ENCODE results near the gene EMC1.
"Not testable (repeated sequence)": the region's sequence is repeated elsewhere in the genome, so short reads cannot be mapped to it uniquely, and the experiment has no call there.

The EMC1 gene

DNA sequence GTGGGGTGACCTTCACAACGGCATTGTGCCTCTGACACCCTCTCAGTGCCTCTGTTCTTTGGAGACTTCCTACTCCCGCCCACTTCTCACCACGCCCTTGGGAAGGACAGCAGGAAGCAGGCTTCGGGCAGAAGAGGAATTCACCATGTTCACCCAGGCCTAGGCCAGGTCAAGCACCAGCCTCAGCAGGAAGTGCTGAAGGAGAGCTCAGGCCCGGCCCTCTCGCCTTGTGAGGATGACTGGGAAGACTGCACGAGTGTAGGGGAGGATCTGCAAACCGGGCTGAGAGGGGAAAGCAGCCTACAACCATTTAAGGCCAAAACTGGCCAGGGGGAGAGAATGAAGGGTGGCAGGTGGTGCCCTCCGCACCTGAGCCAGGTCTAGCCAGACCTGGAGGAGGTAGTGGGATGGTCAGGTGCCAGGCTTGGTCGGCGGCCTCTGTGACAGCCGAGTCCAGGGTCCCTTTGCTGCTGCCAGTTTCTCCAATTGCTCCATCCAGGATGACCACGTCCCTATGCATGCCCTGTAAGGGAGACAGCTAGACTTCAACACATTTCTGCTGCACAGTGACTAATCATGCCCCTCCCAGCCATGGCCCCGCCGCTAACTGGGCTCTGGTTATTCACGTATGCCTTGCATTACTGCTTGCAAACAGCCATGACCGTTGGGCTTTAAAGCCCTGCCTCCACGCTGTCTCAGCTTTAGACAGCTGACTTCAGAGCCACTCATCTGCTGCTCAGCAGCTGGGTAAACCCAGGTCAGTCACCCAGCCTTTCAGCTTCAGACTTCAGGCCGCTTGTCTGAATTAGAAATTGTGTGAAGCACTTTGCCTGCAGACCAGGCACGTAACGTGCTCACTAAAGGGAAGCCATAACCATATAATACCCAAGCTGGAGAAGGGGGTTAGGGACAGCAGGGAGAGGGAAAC, 9.2 kb upstream of the EMC1 start:
- FAIRE-seq: no peak

DNA sequence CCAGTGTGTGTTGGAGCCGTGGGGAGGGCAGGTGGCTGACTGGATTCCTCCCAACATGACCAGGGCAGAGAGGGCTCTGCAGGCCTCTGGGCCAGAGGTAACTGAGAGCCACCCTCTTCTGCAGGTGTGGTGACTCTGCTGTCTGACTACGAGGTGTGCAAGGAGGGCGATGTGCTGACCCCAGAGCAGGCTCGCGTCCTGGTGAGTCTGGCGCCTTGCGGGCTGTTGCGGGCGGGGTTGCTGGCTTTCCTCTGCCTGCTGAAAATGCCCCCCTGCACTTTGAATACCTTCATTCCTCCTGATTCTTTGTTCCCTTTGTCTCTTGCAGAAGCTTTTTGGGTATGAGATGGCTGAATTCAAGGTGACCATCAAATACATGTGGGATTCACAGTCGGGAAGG, 7.0 kb upstream of the EMC1 start:
- FAIRE-seq: no peak

DNA sequence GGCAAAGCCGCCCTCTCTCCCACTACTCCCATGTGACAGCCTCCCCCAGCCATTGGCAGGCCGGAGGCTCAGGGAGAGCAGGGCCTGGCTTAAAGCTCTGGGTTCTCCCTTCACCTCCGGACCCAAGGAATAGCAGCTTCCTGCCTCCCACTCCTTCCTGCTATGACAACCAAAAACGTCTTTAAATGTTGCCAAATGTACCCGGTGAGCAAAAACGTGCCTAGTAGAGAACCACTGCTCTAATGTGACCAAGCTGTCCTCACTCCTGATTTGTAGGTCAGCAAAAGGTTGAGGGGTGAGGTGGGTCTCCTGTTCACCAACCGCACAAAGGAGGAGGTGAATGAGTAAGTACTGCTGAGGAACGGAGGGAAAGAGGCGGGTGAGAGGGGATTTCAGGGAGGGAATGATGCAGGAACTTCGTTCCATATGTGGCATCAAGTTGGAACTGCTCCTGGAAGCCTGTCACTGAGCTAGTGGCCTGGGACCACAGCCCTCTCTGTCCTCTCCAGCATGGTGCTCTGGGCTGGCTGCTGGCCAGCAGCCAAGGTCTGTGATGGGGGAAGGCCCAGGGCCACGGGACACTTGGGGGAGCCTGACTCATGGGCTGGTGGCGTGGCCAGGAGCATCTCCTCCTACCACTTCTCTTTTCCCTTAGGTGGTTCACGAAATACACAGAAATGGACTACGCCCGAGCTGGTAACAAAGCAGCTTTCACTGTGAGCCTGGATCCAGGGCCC, 6.0 kb upstream of the EMC1 start:
- no peak for FAIRE-seq

DNA sequence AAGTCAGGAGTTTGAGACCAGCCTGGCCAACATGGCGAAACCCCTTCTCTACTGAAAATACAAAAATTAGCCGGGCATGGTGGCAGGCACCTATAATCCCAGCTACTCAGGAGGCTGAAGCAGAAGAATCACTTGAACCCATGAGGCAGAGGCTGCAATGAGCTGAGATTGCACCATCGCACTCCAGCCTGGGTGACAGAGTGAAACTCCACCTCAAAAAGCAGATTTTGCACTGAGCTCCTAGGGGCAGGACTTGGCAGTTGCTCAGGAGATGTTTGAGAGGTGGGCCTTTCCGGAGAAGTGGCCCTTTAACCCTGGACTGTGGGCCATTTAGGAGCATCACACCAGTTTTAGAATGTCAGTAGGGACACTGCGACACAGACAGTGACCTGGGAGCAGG, 5.0 kb upstream of the EMC1 start:
- not testable (repeated sequence) for FAIRE-seq

DNA sequence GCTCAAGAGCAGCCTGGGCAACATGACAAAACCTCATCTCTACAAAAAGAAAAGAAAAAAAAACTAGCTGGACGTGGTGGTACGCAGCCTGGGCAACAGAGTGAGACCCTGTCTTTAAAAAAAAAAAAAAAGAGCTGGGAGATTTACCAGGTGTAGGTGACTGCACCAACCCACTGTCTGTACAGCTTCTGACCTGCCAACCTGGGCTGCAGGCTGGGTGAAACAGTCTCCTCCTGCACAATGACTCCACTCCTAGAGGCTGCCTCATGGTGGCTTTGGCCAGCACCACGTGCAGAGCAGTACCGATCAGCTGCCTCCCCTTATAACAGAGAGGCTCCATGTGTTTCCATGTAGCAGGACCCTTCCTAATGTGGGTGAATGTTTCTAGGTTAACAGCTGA, 4.0 kb upstream of the EMC1 start:
- no peak for FAIRE-seq

DNA sequence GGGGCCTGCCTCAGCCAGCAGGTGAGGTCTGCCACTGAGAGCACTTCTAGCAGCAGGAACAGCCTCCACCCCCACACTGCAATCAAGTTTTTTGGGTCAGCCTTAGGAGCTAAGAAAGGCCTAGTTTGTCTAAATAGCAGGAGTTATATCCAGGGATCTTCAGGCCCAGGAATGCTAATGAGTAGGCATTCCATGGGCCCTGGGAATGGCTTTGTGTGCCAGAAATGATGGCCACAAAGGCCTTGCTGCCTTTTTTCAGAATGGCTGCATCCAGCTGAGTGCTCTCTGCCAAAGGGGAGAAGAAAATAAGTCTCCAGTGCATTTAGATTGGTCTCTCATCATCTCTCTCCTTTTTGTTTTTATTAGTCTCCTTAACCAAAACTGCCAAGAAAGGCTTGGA, 3.1 kb upstream of the EMC1 start:
- no peak for FAIRE-seq

DNA sequence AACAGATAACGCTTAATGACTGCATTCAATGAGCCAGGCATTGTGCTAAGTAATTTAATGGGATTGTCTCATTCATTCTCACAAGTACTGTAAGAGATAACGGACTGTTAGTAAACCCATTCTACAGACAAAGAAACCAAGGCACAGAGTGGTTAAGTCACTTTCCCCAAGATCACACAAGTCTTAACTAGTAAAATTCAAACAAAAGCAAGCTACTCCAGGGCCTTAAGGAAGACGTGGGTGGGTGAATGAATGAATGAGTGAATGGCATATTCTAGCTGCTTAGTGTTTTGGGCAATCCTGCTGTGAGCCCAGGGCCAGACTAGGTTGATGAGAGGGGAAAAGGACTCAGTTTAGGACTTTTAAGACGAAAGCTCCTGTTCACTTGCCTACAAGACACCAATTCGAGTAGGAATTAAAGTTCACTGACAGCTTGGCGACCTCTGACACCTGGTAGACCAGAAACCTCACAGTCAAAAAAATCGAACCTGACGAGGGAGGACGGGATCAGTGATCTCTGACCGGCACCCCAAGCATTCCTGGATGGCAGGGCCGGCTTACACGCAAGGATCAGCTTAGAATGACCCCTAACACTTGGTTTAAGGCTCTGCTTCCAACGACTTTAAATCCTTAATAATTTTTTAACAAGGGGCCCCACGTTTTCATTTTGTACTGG, 557 bp downstream of the EMC1 start:
- no peak for FAIRE-seq

DNA sequence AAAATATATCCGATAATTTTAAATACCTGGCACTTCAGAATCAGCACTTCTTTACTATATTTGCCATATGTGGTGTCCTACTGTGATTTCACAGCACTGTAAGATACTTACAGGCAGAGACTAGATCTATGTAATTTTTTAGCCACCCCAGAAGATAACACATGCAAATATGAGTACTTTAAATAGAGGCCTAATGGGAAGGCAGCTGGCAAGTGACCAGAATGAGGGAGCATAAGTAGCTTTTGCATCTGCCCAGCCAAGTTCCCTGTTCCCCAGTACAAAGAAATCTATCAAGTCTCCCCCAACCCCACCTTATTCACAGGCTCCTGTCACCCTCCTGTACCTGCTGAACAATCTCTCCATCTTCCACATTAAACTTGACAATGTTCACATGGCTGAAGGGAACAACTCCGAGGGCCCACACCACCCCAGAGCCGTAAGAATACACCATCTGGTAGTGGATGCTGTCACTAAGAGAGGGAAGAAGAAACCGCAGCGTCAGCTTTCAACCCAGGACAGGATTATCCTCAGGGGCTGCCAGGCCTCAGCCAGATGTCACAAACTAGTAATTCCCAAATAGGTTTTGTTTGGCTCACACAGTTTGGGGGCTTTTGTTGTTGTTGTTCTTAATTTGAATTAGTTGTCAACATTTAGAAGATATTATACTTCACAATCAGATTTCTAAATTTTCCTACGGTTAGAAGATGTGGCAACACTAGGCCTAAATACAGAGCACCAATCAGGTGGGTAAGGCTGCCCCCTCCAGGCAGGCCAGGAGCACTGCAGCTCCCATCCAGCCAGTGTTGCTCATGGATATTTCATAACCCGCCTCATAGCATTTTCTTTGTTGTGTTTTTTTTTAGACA, 10.4 kb downstream of the EMC1 start:
- peak; percentile 73 for FAIRE-seq

DNA sequence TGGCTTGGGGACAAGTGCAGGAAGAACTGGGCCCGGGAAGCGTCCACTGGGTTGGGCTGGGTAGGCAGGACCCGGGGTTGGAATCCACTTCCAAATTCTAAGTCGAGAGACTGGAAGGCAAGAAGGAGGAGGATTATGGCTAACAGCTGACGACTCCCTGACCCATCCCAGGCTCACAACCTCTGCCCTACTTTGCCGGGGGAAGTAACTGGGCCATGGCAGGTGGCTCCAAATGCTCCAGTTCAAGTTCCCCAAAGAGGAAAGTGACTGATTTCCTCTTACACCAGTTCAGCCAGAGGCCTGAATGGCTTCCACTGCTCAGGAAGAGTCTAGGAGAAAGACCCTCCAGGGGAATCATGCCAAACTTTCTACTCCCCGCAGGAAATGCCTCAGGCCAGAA, 11.4 kb downstream of the EMC1 start:
- no peak for FAIRE-seq

DNA sequence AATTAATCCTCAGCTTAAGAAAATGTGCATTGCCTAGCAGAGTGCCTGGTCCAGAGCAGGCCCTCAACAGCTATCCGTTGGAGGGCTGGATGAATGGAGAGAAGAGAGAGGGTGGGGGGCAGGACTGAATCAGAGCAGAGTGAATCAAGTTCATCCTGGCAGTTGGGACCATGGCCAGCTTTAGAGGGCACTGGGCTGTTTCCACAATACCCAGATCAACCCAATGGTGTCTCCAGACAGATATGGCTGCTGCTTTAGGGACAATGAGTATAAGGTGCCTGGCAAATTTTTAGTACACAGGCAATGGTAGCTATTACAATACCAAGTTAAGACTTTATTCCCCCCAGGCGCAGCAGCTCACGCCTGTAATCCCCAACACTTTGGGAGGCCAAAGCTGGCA, 17.1 kb downstream of the EMC1 start:
- FAIRE-seq: no peak

DNA sequence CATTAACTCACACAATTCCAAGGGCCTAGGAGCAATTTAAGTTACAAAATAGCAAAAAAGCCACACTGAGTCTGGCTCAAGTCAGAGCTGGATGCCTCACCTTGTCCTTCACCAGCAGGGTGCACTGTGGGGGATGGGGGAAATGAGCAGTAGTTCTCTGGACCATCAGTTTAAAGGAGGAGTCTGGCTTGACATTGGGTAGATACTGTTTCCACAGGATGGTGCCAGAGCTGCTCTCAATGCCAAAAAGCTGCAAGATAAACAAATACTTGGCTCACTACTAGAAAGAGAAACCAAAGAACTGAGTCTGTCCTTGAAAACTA, 18.8 kb downstream of the EMC1 start:
- no peak for FAIRE-seq

DNA sequence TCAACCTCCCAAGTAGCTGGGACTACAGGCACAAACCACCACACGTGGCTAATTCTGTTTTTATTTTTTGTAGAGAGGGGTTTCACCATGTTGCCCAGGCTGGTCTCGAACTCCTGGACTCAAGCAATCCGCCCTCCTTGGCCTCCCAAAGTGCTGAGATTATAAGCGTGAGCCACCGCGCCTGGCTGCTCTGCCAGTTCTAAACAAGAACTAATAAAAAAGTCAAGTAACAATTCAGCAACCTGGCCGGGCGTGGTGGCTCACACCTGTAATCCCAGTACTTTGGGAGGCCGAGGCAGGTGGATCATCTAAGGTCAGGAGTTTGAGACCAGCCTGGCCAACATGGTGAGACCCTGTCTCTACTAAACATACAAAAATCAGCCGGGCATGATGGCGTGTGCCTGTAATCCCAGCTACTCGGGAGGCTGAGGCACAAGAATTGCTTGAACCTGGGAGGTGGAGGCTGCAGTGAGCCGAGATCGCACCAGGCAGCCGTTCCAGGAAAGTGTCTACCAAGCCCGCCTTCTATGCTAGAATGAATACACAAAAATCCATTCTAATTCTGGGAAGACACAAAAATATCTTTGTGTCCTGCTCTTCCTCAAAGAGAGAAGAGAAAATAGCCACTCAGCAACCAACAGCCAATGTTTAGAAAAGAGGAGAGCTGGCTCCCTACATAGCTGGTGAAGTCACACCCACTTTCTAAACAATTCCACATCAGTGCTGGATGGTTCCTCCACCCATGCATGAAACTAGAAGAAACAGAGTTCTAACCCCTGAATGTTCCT, 19.4 kb downstream of the EMC1 start:
- not testable (repeated sequence) for FAIRE-seq

DNA sequence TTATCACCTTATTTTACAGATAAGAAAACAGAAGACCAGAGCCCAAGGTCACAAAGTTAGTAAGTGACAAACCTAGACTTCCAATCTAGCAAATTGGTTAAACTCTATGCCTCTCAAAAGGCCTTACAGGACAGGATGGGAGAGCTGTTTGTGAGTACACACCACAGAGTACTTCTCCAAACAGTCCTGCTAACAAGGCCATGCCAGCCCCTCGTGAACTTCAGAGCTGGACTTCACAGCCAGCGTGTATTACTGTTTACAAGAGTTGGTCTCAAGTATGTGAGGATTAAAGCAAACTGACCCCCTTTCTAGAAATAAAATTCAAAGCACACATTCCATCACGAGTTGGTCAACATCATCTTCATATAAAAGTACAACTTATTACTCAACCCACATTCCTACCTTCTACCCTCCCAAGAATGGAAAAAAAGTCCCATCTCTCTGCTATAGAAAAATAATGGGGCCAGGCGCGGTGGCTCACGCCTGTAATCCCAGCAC, 21.4 kb downstream of the EMC1 start:
- FAIRE-seq: no peak

DNA sequence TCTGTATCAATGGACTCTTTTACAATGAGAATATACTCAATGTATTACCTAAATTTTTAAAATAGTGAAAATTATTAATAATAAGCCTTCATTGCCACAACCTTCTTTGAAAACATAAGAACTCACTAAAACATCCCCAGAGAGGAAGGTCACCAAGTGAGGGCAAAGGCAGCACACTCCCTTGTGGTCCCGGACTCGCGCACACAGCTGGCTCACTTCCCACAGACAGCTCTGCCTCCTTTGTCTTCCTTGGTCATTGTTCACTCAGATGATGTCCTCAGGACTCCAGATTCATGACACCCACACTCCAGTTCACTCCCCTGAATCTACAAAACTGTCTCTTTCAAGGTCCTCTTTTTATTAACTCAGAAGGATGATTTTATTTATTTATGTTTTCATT, 22.1 kb downstream of the EMC1 start:
- FAIRE-seq: no peak

DNA sequence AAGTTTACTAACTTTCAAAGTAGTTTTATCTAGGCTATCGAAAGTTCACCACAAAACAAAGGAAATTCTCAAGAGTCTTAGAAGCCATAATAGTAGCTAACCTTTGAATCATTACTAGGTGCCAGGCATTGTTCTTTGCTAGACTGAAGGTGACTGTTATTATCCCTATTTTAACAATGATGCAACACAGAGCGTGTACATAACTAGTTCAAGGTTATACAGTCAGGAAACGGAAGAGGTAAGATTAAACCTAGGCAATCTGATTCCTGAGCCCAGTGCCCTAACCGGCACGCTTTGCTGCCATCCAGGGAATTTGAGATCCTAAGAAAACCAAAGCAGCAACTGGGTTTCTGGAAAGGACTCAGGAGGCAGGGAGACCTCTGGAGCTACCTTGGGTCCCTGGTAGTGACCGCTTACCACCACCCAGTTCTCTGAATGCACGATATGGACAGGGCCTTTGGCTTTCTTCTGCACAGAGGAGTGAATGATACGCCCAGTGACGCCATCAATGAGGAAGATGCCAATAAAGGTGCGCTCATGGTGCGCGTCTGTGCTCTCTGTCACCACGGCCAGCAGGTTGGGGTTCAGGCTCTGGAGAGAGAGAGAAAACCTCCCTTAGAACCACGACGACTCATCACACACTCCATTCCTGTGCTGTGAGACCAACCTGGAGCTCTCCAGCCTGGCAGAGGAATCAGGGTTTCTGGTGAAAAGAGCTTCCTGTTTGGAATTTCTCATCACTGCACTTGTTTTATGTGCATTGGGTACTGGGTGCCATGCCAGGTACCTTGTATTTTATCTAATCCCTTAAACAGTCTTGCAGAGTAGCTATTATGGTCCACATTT, 28.1 kb downstream of the EMC1 start:
- FAIRE-seq: no peak

DNA sequence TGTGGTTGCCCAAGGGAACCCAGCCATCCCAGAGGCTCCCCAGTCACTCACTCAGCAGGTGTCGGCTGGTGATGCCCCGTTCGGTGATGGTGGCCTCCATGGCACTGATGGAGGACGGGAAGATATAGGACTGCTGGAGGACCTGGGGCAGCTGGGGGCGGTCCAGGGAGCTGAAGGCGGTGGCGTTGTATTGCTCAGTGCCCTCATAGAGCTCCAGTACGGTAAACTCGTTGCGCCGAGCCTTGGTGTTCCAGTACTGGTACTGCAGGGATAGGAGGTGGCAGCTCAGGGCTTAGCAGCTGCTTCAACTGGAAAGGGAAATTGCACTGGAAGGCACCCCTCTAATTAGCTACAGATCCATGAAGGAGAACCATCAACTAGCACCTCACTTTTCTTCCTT, 28.8 kb downstream of the EMC1 start:
- no peak for FAIRE-seq

DNA sequence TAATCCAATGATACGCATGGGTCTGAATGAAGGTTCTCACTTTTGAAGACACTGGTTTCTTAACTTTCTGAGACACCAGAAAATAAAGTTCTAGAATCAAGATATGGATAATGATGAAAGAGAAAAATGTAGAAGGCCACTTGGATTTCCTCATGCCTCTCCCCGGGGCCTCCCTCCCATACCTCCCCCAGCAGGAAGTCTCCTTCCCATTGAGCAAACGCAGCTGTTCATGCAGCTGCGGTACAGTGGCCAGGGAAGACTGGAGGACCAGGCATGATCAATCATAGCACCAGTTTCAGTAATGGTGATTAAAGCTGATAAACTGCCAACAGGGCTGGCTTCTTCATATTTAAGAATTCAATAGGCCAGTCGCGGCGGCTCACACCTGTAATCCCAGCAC, 30.3 kb downstream of the EMC1 start:
- no peak for FAIRE-seq

DNA sequence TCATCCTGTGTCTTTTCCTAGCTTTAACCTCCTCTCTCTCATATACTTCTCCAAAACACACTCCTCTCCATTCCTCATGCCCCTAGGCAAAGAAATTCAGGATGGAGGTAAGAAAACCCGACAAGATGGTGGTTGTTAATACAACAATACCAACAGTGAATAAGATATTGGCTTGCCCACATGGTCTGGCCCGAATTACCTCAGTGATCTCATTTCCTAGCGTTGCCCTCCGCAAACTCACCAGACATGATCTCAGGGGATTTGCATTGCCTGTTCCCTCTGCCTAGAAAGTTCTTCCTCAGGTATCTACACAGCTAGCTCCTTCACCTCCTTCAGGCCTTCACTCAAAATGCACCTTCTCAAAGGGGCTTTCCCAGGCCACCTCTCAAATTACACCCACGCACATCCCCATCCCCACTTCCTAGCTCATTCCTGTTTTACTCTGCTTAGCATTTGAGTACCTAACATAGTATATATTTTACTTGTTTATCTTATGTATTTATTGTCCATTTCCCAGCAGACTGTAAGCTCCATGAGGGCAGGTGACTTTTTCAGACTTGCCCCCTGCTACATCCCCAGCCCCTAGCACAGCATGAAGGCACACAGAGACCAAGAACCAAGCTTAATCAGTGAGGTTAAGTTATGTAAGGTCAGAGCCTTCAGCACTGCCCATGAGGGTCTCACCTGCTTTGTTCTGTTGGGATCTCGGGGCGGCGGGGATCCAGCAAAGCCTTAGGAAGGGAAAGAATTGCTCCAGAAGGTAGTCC, 31.1 kb downstream of the EMC1 start:
- FAIRE-seq: no peak

DNA sequence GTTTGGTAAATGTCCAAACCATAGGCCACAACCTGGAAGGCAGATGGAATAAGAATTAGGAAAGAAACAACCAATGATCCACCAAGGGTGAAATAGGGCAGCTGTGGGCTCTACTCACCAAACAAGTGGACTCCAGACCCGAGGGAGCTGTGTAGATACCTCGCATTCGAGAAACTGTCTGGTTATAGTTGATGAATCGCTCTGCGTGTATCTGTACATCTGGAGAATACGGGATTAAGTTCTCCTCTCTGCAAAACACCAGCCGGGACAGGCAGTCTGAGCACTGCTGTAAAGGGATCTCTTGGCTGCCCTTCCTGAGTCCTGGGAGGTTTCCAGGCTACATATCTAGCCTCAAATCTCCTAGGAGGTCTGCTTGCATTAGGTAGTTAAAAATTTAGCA, 31.9 kb downstream of the EMC1 start:
- no peak for FAIRE-seq

DNA sequence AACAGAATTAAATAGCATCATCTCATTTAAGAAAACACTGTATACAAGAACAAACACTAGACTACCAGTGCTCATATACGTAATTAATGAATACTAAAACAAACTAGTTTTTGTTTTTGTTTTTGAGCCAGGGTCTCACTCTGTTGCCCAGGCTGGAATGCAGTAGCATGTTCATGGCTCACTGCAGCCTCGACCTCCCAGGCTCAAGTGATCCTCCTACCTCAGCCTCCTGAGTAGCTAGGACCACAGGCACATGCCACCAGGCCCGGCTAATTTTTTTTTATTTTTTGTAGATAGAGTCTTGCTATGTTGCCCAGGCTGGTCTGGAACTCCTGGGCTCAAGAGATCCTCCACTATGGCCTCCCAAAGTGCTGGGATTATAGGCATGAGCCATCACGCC, 34.7 kb downstream of the EMC1 start:
- not testable (repeated sequence) for FAIRE-seq
